Loucy (cell line): ENCODE measurements around the gene NTRK1.

Experiments used
- H2AFZ ChIP-seq: fragments of 200-600 bp; sonication (generic); 2 replicates; pipeline ENCODE4 v1.6.0; 2016; ENCODE audit warnings: antibody characterized with exemption, mild to moderate bottlenecking, low read length, moderate library complexity
- H3F3A ChIP-seq: fragments of 200-600 bp; 2 replicates; pipeline ENCODE4 v1.6.0; 2016; ENCODE audit warnings: antibody characterized with exemption, low read depth, mild to moderate bottlenecking
- H3K27me3 ChIP-seq: fragments of 200-600 bp; sonication (generic); 2 replicates; pipeline ENCODE4 v1.6.1; 2014; ENCODE audit warnings: low read length, mild to moderate bottlenecking; ENCODE audit not compliant: insufficient read depth, poor library complexity, severe bottlenecking
- H3K36me3 ChIP-seq: fragments of 200-600 bp; sonication (generic); 2 replicates; pipeline ENCODE4 v1.6.1; 2016; ENCODE audit warnings: low read length; ENCODE audit not compliant: insufficient read depth
- H3K4me1 ChIP-seq: fragments of 200-600 bp; sonication (generic); 2 replicates; pipeline ENCODE4 v1.5.1; 2014; ENCODE audit warnings: low read length, mild to moderate bottlenecking; ENCODE audit not compliant: insufficient read depth, poor library complexity, severe bottlenecking
- H3K4me2 ChIP-seq: fragments of 200-600 bp; sonication (generic); 2 replicates; pipeline ENCODE4 v1.6.0; 2014; ENCODE audit warnings: antibody characterized with exemption, low read length, low read depth, mild to moderate bottlenecking; ENCODE audit not compliant: poor library complexity, severe bottlenecking
- H3K4me3 ChIP-seq: fragments of 200-600 bp; sonication (generic); 2 replicates; pipeline ENCODE4 v1.5.1; 2014; ENCODE audit warnings: low read length, mild to moderate bottlenecking, mixed read lengths; ENCODE audit not compliant: poor library complexity, severe bottlenecking
- H3K79me2 ChIP-seq: fragments of 200-600 bp; sonication (generic); 2 replicates; pipeline ENCODE4 v1.6.1; 2014; ENCODE audit warnings: low read length; ENCODE audit not compliant: insufficient read depth
- H3K9ac ChIP-seq: fragments of 200-600 bp; sonication (generic); 2 replicates; pipeline ENCODE4 v1.6.0; 2014; ENCODE audit warnings: mild to moderate bottlenecking, low read depth, low read length, moderate library complexity; ENCODE audit not compliant: poor library complexity, severe bottlenecking
- H3K9me2 ChIP-seq: fragments of 200-600 bp; sonication (generic); replicated peaks from 2 replicates; pipeline ENCODE4 v1.6.1; 2016; ENCODE audit warnings: low read depth, low read length, mixed read lengths
- H3K9me3 ChIP-seq: fragments of 200-600 bp; sonication (generic); 2 replicates; pipeline ENCODE4 v1.6.1; 2014; ENCODE audit warnings: mild to moderate bottlenecking, antibody characterized with exemption, low read length, low read depth; ENCODE audit not compliant: insufficient read depth
- H4K20me1 ChIP-seq: fragments of 200-600 bp; sonication (generic); 2 replicates; pipeline ENCODE4 v1.6.0; 2014; ENCODE audit warnings: antibody characterized with exemption, low read length, mild to moderate bottlenecking; ENCODE audit not compliant: insufficient read depth, poor library complexity, severe bottlenecking
- EZH2phosphoT487 ChIP-seq: fragments of 200-600 bp; IDR thresholded peaks from 2 replicates; pipeline ENCODE4 v1.6.1; 2018; ENCODE audit warnings: antibody characterized with exemption, mild to moderate bottlenecking, moderate library complexity, borderline replicate concordance
- TF ChIP-seq, protein P1 (sequence below): fragments of 200-600 bp; sonication (generic); conservative IDR thresholded peaks from 2 replicates; pipeline ENCODE4 v1.5.1; 2014; ENCODE audit warnings: mild to moderate bottlenecking, antibody characterized with exemption, low read length

NTRK1 gene

GRCh38 chr1:156909671-156910070 is 49.0 kb downstream of the NTRK1 start:
- Histone ChIP-seq H3F3A (no peaks in the 10 kb centered on the region), H3K79me2 (no peaks in the 10 kb centered on the region), H3K27me3 (no peaks in the 10 kb centered on the region), H3K9me2 (no peaks in the 10 kb centered on the region), H3K4me1 (peaks cover 9% of the 10 kb centered on the region), H4K20me1 (no peaks in the 10 kb centered on the region), H3K4me2 (no peak overlapping the region), H3K36me3 (no peaks in the 10 kb centered on the region), H2AFZ (no peak overlapping the region), H3K9ac (no peak overlapping the region), H3K4me3 (no peak overlapping the region), H3K9me3 (no peaks in the 10 kb centered on the region)
- no peak for TF ChIP-seq EZH2phosphoT487
- TF ChIP-seq, protein P1, sequence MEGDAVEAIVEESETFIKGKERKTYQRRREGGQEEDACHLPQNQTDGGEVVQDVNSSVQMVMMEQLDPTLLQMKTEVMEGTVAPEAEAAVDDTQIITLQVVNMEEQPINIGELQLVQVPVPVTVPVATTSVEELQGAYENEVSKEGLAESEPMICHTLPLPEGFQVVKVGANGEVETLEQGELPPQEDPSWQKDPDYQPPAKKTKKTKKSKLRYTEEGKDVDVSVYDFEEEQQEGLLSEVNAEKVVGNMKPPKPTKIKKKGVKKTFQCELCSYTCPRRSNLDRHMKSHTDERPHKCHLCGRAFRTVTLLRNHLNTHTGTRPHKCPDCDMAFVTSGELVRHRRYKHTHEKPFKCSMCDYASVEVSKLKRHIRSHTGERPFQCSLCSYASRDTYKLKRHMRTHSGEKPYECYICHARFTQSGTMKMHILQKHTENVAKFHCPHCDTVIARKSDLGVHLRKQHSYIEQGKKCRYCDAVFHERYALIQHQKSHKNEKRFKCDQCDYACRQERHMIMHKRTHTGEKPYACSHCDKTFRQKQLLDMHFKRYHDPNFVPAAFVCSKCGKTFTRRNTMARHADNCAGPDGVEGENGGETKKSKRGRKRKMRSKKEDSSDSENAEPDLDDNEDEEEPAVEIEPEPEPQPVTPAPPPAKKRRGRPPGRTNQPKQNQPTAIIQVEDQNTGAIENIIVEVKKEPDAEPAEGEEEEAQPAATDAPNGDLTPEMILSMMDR = no peak

DNA sequence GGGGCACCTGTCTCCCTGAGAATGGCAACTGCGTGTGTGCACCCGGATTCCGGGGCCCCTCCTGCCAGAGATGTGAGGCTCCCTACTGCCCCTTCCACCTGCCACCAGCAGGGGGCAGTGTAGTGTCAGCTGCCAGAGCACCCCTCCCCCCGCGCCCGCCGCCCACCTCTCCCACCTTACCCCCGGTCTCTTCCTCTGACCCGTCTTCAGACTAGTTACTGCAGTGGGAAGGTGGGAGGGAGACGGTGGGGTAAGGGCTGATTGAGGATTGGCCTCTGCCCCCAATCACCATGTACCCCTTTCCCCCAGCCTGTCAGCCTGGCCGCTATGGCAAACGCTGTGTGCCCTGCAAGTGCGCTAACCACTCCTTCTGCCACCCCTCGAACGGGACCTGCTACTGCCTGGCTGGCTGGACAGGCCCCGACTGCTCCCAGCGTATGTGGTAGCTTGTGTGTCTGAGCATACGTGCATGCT is 49.7 kb downstream of the NTRK1 start:
- Histone ChIP-seq H3K9ac (no peak overlapping the region), H3K36me3 (no peaks in the 10 kb centered on the region), H3F3A (no peaks in the 10 kb centered on the region), H3K9me2 (no peaks in the 10 kb centered on the region), H3K79me2 (no peaks in the 10 kb centered on the region), H3K4me3 (no peak overlapping the region), H2AFZ (no peak overlapping the region), H4K20me1 (no peaks in the 10 kb centered on the region), H3K9me3 (no peaks in the 10 kb centered on the region), H3K4me2 (no peak overlapping the region), H3K4me1 (peaks cover 9% of the 10 kb centered on the region), H3K27me3 (no peaks in the 10 kb centered on the region)
- TF ChIP-seq, protein P1 = peak; percentile 89
- no peak for TF ChIP-seq EZH2phosphoT487

GRCh38 chr1:156911577-156912298 is 51.1 kb downstream of the NTRK1 start:
- peaks cover 9% of the 10 kb centered on the region for H3K4me1 ChIP-seq
- no peaks in the 10 kb centered on the region for H3K27me3 ChIP-seq
- H3K79me2 ChIP-seq = no peaks in the 10 kb centered on the region
- H3K4me3 ChIP-seq = no peak overlapping the region
- no peaks in the 10 kb centered on the region for H3K9me2 ChIP-seq
- no peaks in the 10 kb centered on the region for H4K20me1 ChIP-seq
- H3K36me3 ChIP-seq = no peaks in the 10 kb centered on the region
- no peak overlapping the region for H3K4me2 ChIP-seq
- TF ChIP-seq EZH2phosphoT487 = no peak
- TF ChIP-seq, protein P1 = no peak
- H3K9ac ChIP-seq = no peak overlapping the region
- H2AFZ ChIP-seq = no peak overlapping the region
- H3F3A ChIP-seq = no peaks in the 10 kb centered on the region
- H3K9me3 ChIP-seq = no peaks in the 10 kb centered on the region
